Prostate gland (tissue), 2 donors: ENCODE data around the gene LVRN.

Experiments used
- CTCF ChIP-seq, 4 experiments: fragments of 200-600 bp in 2 of 4; fragments of 450-650 bp in 2 of 4; sonication (generic) in 2 of 4; IDR thresholded peaks; 1 replicate in 3 of 4; 2 replicates in 1 of 4; pipeline ENCODE4 v1.5.1; 2016 to 2019; ENCODE audit warnings: antibody characterized with exemption in 4 of 4, mild to moderate bottlenecking in 2 of 4, moderate library complexity in 2 of 4
- POLR2A ChIP-seq: fragments of 450-650 bp; IDR thresholded peaks from one replicate; pipeline ENCODE4 v1.6.1; 2016; ENCODE audit warnings: antibody characterized with exemption, mild to moderate bottlenecking

GRCh38 chr5:115963566-115963965, 1.3 kb downstream of the LVRN start:
- TF ChIP-seq POLR2A (no peak), CTCF (IDR thresholded peaks at IDR 0.05) (no peak)
